Transverse colon (tissue), 3 donors: Measurements from ENCODE around the gene TNFRSF4.

ENCODE experiments used
- POLR2A ChIP-seq: fragments of 450-650 bp; IDR thresholded peaks from one replicate; pipeline ENCODE4 v1.6.1; 2016; ENCODE audit warnings: antibody characterized with exemption, mild to moderate bottlenecking, moderate library complexity
- TF ChIP-seq, protein P1 (sequence below), 5 experiments: fragments of 200-600 bp in 3 of 5; fragments of 450-650 bp in 2 of 5; sonication (generic) in 3 of 5; IDR thresholded peaks; 1 replicate in 2 of 5; 2 replicates in 3 of 5; pipeline ENCODE4 v1.5.1; 2016 to 2017; ENCODE audit warnings: antibody characterized with exemption in 5 of 5, inconsistent platforms in 3 of 5, mild to moderate bottlenecking in 2 of 5, moderate library complexity in 1 of 5

DNA sequence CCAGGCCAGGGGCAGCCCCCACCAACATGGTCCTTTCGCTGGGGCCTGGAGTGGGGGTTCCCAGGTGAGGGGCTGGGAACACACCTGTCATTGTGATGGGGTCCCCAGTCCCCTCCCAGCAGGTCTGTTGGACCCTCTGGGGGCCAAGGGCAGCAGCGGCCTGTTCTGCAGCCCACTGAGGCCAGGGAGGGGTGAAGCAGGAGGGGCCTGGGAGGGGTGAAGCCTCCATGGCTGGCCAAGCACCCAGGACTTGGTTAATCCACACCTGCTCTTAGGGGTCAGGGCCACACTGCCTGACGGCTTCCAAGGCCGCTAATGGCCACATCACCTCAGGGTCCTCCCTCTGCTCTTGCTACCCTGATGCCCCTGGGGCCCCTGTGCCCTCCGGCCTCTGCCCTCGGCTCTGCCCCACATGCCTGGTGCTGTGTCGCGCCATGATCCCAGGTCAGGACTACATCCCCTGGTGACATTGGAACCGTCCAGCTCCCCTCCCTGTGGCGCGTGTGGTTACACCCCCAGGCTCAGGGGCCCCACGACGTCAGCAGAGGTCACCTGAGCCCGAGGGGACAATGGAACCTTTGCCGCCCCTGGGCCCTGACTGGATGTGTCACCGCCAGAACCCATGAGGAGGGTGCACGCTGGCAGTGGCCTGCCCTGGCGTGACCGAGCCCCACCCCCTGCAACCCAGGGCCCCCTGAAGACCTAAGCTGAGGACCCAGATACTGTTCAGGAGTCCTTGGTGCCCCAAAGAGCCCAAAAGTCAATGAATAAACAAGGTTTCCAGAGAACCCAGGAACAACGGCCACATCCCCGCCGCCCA is 14.6 kb downstream of the TNFRSF4 start:
- TF ChIP-seq, protein P1, sequence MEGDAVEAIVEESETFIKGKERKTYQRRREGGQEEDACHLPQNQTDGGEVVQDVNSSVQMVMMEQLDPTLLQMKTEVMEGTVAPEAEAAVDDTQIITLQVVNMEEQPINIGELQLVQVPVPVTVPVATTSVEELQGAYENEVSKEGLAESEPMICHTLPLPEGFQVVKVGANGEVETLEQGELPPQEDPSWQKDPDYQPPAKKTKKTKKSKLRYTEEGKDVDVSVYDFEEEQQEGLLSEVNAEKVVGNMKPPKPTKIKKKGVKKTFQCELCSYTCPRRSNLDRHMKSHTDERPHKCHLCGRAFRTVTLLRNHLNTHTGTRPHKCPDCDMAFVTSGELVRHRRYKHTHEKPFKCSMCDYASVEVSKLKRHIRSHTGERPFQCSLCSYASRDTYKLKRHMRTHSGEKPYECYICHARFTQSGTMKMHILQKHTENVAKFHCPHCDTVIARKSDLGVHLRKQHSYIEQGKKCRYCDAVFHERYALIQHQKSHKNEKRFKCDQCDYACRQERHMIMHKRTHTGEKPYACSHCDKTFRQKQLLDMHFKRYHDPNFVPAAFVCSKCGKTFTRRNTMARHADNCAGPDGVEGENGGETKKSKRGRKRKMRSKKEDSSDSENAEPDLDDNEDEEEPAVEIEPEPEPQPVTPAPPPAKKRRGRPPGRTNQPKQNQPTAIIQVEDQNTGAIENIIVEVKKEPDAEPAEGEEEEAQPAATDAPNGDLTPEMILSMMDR (IDR thresholded peaks at IDR 0.05) = no peak
- TF ChIP-seq POLR2A = no peak
